Stimulated activated CD8-positive, alpha-beta memory T cell treated with anti-CD3 and anti-CD28 coated beads, Interleukin-15, amount 100 ng/mL, for 24 hours (primary cell): ENCODE results near the gene DNMBP.

ENCODE experiments used
- DNase-seq: peaks from one replicate; pipeline ENCODE4 v3.0.0-alpha.2; 2020; ENCODE audit warnings: low read depth

Gene DNMBP, protein sequence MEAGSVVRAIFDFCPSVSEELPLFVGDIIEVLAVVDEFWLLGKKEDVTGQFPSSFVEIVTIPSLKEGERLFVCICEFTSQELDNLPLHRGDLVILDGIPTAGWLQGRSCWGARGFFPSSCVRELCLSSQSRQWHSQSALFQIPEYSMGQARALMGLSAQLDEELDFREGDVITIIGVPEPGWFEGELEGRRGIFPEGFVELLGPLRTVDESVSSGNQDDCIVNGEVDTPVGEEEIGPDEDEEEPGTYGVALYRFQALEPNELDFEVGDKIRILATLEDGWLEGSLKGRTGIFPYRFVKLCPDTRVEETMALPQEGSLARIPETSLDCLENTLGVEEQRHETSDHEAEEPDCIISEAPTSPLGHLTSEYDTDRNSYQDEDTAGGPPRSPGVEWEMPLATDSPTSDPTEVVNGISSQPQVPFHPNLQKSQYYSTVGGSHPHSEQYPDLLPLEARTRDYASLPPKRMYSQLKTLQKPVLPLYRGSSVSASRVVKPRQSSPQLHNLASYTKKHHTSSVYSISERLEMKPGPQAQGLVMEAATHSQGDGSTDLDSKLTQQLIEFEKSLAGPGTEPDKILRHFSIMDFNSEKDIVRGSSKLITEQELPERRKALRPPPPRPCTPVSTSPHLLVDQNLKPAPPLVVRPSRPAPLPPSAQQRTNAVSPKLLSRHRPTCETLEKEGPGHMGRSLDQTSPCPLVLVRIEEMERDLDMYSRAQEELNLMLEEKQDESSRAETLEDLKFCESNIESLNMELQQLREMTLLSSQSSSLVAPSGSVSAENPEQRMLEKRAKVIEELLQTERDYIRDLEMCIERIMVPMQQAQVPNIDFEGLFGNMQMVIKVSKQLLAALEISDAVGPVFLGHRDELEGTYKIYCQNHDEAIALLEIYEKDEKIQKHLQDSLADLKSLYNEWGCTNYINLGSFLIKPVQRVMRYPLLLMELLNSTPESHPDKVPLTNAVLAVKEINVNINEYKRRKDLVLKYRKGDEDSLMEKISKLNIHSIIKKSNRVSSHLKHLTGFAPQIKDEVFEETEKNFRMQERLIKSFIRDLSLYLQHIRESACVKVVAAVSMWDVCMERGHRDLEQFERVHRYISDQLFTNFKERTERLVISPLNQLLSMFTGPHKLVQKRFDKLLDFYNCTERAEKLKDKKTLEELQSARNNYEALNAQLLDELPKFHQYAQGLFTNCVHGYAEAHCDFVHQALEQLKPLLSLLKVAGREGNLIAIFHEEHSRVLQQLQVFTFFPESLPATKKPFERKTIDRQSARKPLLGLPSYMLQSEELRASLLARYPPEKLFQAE (N-terminal part only)

DNA sequence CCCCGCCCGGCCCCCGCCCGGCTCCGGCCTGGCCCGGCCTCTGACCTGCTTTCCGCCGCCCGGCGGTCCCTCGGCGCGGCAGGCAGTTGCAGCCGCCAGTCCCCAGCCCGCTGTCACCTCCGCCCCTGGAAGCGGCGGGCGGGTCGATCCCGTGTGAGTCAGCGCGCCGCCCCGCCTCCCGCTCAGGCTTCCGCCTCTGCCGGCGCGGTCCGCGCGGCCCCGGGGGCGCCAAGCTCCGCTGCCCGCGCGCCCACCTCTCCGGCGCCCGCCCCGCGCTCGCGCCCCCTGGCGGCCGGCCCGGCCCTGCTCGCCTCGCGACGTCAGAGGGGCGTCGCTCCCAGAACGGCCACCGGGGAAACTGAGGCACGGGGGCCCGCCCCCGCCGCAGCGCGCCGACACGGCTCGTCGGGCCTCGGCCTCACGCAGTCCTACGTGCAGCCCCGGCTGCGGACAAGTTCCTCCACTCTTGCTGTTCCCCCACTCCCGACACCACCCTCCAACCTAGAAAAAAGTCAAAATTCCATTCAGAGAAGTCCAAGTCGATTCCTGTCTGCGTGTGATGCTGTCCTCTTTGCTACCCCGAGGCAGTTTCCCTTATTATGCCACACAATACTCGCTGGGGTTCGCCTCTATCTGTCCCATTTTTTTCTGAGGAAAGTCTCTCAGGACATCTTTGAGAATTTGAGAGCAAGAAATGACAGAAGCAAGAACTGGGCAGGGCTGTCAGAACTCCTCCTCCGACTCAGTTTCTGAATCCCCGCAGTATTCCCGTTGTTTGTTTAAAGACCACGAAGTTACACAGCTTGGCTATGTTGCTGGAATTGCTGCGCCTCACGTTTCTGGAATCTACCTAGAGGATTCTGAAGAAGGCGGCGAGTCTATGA lies at the start of gene DNMBP:
DNMBP (minus strand) TSS at position 155 of the 884 bp plus-strand sequence. CDS start 37,823 bp downstream, outside the sequence.
- peak; percentile 69 for DNase-seq

DNA sequence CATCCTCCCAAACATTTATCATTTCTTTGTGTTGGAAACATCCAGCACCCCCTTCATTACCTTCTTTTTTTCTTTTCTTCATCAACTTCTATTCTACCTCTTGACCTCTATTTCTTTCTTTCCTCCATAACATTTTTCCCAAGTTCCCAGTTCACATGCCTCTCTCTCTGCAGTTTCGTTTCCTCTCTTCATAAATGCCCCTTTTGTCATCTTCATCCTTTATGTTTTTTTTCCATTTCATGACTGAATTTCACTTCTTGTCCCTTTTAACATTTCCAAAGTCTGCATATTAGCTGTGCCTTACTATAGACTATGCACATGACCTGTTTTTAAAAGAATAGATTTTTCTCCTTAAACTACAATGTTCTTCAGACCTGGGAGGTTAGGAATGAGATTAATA lies 48.2 kb upstream of the DNMBP start:
- no peak for DNase-seq

DNA sequence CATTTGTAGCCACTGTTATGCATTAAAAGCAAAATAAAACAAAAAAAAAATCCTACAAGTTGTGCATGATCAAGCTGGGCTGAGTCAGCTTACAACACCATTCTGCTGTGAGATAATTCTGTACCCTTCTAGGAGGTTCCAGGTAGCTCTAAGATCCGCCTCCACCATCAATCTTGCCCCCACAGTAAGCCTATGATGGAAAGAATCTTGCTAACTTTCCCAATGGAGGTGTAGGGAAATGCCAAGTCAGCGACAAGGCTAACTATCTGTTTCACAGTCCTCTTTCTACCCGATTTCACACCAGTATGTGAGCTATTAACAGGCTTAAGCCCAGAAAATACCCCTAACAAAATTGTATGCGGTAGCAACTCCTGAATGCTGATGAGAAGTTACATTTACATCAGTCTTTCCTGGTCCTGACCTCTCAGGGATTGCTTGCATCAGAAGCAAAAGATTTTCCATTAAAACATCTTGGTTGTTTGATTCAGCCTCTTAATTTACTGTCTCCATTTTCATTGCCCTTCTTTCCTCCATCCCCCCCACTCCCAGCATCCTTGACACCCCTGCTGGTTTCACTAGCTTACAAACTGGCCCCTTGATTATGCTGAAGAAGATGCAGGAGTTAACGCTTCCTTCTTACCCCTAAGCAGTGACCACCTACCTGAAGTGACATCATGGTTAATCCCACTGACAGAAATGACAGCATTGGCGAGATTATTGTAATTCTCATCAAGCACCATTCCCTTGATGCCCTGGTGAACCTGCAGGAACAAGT lies 44.1 kb upstream of the DNMBP start:
- no peak for DNase-seq

DNA sequence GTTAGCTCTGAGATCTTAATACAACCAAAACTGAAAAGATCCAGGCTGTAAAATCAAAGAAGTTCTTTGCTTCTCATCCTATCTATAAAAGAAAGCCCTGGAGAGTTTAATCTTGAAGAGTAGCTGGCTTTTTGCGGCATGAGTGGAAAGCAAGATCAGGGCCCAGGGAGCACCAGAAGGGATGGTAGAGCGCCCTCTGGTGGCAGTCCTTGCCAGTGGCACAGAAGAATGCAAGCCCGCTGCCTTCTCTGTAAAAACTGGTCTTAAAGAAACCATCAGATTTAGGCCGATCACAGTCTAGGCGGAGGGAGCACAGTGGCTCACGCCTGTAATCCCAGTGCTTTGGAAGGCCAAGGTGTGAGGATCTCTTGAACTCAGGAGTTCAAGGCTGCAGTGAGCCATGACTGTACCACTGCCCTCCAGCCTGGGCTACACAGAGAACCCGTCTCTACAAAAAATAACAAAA lies 36.3 kb upstream of the DNMBP start:
- DNase-seq: peak; percentile 79

DNA sequence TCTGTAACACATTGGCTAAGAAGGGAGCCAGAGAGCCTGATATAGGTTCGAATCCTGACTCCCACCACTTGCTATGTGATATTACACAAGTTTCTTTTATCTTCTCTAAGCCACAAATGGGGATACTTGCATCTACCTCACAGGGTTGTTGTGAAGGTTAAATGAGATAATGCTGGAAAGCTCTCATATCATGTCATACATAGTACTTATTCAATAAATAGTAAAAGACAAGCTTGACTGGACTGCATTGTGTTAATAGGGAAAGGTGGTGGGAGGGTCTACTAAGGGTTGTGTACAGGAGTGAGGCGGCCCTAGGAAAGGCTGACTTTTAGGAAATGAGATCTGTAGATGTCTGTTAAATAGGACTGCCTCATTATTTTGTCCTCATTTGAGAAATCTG lies 35.8 kb upstream of the DNMBP start:
- no peak for DNase-seq

DNA sequence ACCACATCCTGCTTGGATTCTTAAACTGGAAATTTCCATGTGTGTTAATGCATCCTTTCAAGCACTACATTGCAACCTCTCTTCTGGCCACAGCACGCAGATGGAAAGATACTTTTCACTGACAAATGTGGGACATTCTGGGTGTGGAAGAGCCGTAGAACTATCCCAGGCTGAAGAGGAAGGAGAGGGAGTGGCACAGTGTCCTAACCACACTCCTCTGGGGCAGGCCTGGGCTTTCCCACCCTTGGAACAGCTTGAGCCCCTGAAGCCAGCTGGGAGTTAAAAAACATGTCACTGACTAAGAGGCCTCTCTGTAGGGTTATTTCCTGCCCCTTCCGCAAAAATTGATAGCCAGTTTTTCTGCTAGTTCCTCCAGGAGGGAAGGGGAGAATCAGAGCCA lies 34.0 kb upstream of the DNMBP start:
- DNase-seq: no peak

DNA sequence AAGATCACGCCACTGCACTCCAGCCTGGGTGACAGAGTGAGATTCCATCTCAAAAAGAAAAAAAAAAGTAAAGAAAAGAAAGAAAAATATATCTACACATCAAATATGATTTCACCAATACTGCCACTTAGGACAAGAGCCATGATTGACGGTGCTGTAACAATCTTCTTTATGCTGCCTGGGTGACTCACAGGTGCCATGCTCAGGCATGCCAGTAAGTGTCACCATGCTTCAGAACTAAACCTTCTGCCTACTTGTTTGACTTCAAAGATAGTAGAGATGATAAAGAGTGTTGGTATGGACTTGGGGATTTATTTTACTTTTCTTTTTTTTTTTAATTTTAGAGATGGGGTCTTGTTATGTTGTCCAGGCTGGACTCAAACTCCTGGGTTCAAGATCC lies 33.6 kb upstream of the DNMBP start:
- no peak for DNase-seq

DNA sequence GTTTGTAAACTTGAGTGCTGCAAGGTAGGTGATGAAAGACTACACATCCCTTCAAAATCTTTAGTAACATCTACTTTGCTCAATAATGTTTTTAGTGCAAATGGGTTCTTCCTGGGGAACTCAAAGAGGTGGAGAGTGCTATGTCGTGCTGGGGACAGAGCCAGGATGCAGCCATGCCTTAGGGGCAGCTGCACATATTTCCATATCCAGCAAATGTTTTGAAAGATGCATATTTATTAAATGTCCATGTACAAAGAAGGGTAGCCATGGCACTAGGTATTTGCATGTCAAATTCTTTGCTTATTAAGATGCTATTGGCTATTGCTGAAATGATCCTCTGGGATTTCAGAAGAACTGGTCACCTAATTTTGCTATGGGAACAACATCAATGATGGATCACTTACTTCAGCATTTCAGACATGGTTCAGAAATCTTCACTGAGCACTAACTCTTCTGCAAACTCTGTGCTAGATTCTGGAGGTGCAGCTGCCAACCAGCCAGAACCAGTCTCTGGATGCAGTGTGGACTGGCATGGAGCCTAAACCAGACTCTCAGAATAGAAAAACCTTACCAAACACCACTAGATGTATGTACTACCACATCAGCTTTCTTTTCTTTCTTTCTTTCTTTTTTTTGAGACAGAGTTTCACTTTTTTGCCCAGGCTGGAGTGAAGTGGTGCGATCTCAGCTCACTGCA lies 31.7 kb upstream of the DNMBP start:
- DNase-seq: no peak

DNA sequence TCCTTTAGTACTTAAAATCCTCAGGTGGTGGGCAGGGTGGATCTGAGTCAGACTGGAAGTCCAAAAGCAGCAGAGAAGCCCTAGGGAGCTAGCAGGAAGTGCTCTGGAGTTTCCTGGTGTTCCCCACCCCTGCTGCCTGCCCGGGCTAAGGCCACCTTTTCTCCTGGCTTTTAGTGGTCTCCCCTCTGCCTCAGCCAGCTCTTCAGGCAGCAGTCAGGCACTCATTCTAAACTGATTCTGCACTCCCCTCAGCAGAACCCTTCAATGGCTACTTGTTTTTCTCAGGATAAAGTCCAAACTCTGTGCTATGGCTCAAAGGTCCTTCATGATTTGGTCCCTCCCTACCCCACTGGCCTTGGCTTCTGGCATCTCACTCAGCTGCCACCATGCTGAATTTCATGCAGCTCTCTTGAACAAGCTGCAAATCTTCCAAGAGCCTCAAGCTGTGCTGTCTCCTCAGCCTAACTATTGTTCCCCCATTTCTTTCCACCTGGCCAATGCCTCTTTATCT lies 28.9 kb upstream of the DNMBP start:
- DNase-seq: no peak

DNA sequence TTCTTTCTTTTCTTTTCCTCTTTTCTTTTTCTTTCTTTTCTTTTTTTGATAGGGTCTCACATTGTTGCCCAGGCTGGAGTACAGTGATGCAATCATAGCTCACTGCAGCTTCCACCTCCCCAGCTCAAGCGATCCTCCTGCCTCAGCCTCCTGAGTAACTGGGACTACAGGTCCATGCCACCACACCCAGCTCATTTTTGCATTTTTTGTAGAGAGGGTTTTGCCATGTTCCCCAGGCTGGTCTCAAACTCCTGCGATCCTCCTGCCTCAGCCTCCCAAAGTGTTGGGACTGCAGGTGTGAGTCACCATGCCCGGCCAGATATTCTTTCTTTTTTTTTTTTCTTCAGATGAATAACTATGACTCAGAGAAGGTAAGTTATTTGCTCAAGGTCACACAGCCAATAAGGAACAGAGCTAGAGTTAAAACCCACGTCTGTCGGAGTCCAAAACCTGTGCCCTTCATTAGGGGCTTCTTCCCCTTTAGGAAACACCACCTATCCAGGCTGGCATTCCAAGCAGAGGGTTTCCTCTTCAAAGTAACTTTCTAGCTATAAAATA lies 28.1 kb upstream of the DNMBP start:
- DNase-seq: no peak

DNA sequence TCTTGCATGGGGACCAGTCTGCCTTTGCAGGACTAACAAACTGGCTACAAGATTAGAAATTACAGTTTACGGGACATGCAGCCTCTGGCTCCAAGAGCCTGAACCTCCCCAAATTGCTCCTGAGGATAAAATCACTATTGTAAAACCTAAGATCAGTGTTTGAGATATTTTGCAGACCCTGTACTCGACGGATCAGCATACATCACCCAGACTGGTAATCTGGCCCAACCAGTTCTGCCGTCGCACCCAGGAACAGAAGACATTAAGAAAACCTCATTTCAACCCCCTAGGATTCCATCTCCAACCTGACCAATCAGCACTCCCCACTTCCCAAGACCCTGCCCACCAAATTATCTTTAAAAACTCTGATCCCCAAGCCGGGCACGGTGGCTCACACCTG lies 27.1 kb upstream of the DNMBP start:
- no peak for DNase-seq

DNA sequence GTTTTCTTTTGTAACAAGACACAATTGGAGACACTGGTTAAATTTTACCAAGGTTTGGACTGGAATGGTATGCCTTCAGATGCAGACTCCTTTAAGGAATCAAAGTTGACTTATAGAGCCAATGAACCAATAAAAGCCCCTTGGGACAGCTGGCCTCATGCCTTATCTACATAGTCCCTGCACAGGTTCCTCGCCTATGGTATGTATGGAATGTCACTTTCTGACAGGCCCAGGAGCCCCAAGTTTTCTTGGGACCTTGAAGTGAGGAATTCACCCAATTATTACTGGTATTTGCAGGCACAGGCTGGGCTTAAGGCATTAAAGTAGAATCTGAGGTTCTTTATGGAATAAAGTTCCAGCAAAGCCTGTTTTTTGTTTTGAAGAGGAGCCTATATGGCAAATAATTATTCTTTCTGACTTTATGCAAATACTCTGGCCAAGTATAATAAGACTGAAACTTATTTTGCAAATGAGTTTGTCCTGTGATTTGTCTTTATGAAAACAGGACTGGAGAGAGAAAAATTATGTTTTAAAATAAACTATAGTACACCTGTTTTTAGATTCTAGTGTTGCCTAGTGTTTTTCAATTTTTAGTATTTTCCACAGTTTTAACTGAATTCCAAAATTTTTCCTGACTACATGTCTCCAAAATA lies 24.1 kb upstream of the DNMBP start:
- no peak for DNase-seq

DNA sequence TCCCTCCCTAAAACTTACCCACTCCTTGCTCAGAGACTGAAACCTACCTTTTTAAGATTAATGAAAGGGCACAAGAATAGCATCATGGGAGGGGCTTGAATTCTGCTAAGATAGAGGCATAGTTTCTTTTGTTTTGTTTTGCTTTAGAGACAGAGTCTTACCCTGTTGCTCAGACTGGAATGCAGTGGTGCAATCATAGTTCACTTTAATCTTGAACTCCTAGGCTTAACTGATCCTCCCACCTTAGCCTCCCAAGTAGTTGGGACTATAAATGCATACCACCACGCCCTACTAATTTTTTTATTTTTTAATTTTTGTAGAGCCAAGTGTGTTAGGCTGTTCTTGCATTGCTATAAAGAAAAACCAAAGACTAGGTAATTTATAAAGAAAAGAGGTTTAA lies 17.7 kb upstream of the DNMBP start:
- DNase-seq: no peak

DNA sequence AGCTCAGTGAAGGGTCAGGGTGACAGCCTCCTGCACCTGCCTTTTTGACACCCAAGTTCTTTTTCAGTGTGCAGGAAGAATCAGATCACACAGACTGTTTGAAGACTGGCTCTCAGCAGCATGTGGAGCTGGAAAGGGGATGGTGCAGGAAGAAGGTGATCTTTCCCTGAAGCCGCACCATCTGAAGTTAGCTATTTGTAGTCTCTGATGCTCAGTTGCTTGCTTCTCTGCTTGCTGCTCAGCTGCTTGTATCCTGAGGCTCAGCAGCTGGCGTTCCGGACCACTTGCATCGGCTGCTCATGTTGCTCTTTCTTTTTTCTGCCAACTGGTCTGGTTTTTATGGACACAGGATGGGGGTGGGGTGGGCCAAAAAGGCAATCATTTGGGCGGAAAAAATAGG lies 15.8 kb upstream of the DNMBP start:
- DNase-seq: no peak

DNA sequence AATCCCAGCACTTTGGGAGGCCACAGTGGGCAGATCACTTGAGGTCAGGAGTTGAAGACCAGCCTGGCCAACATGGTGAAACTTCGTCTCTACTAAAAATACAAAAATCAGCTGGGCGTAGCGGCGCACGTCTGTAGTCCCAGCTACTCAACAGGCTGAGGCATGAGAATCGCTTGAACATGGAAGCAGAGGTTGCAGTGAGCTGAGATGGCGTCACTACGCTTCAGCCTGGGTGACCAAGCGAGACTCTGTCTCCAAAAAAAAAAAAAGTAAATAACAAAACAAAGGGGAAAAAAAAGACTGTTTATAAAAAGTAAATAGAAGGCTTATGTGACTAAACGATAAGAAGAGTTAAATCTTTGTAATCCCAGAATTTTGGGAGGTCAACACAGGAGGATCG lies 15.0 kb upstream of the DNMBP start:
- no peak for DNase-seq

DNA sequence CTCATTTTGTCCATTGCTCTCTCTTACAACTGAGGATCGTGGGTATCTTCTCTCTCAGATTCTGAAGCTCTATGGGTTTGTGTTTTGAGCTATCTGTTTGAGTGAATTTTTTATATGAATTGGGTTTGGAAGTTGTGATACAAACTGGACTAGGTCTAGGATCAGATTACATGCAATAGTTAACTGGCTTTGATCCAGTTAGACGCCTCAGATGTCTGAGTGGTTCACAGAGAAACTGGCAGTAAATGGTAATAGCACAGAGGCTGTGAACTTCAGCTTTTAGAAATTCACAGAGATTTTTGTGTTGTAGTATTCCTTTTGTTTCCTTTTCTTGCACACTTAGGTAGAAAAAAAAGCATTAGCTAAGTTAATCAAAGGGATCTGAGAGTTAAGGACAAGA lies 12.7 kb upstream of the DNMBP start:
- DNase-seq: no peak

DNA sequence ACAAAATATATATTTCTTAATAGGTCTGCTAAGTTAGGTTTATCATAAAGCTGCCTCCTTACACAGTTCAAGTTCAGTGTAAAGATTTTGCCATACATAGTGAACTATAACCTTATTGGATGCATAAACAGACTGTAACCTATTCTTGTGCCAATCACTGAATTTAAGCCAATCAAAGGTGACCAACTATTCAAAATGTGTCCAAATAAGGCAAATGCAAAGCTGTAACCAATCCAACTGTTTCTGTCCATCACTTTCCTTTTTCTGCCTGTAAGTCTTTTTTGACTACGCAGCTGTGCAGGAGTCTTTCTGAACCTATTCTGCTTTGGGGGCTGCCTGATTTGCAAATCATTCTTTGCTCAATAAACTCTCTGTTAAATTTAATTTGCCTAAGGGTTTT lies 11.6 kb upstream of the DNMBP start:
- DNase-seq: no peak

DNA sequence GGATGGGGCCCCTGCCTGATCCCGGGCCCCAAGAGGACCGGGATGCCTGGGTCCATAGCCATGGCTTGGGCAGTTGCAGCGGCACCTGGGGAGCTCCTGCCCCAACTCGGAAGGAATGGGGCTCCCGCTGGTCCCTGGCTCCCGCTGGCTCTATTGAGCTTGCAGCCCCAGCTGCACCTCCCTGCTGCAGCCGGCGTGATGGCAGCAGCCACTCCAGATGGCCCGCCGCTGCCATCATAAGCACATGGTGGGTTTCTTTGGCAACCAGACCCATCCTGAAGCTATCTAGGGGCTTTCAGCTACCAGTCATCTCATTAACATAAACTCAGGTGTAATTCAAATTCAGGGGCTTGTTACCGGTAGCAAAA lies 11.1 kb upstream of the DNMBP start:
- no peak for DNase-seq
